Pulmonary artery endothelial cell (primary cell): ENCODE measurements around the gene TMEM213. TPM values are rescaled to one million over a fixed set of nuclear protein-coding genes. Genes with fewer than 3 reads are reported as not detected.

Source experiments
- DNase-seq: peaks from one replicate; pipeline ENCODE4 v3.0.0-alpha.2; 2011; ENCODE audit warnings: low read depth, low spot score
- total RNA-seq: library from RNA; depleted of rRNA; stranded (reverse); fragments of >200 nt; gene quantifications from 2 replicates; pipeline ENCODE4 v1.2.3, GENCODE V29; 2014

The TMEM213 gene
- total RNA-seq, 1 donor from 2014 or later, result not detected

GRCh38 chr7:138838166-138838565 is 40.4 kb downstream of the TMEM213 start:
- DNase-seq, result no peak

- no peak for DNase-seq
These were observed 44.3 kb downstream of the TMEM213 start for GRCh38 chr7:138842111-138842510.

GRCh38 chr7:138843632-138844580 is 46.1 kb downstream of the TMEM213 start:
- no peak for DNase-seq

- DNase-seq, result no peak
These were observed 47.9 kb downstream of the TMEM213 start for GRCh38 chr7:138845711-138846110.

- DNase-seq, result no peak
These were observed 50.5 kb downstream of the TMEM213 start for GRCh38 chr7:138848056-138848980.

- no peak for DNase-seq
These were observed 51.9 kb downstream of the TMEM213 start for GRCh38 chr7:138849701-138850100.

GRCh38 chr7:138852469-138852868 is 54.7 kb downstream of the TMEM213 start:
- no peak for DNase-seq

- DNase-seq, result no peak
These were observed 55.7 kb downstream of the TMEM213 start for GRCh38 chr7:138853448-138853847.

- no peak for DNase-seq
These were observed 56.4 kb downstream of the TMEM213 start for GRCh38 chr7:138854115-138854645.

- DNase-seq, result no peak
These were observed 59.9 kb downstream of the TMEM213 start for GRCh38 chr7:138857728-138858127.

GRCh38 chr7:138861051-138861450 is 63.3 kb downstream of the TMEM213 start:
- no peak for DNase-seq

GRCh38 chr7:138863931-138864330 is 66.1 kb downstream of the TMEM213 start:
- no peak for DNase-seq

- DNase-seq, result no peak
These were observed 66.9 kb downstream of the TMEM213 start for GRCh38 chr7:138864667-138865066.

- no peak for DNase-seq
These were observed 68.0 kb downstream of the TMEM213 start for GRCh38 chr7:138865843-138866242.

GRCh38 chr7:138866353-138866752 is 68.6 kb downstream of the TMEM213 start:
- DNase-seq, result no peak

- DNase-seq, result no peak
These were observed 70.0 kb downstream of the TMEM213 start for GRCh38 chr7:138867744-138868143.

GRCh38 chr7:138868711-138869110 is 70.9 kb downstream of the TMEM213 start:
- no peak for DNase-seq

GRCh38 chr7:138869353-138869752 is 71.6 kb downstream of the TMEM213 start:
- DNase-seq, result no peak

GRCh38 chr7:138871065-138871813 is 73.4 kb downstream of the TMEM213 start:
- no peak for DNase-seq

- no peak for DNase-seq
These were observed 74.0 kb downstream of the TMEM213 start for GRCh38 chr7:138871814-138872090.

GRCh38 chr7:138872576-138872975 is 74.8 kb downstream of the TMEM213 start:
- no peak for DNase-seq
